ENCODE data around the gene WTIP.
"Not testable (repeated sequence)": the region's sequence is repeated elsewhere in the genome, so short reads cannot be mapped to it uniquely, and the experiment has no call there.

Gene WTIP

GRCh38 chr19:34474233-34474989, 7.1 kb upstream of the WTIP start:
- DNase-seq (ENCODE audit: insufficient read length, low spot score) = no peak
- TF ChIP-seq, protein P1, sequence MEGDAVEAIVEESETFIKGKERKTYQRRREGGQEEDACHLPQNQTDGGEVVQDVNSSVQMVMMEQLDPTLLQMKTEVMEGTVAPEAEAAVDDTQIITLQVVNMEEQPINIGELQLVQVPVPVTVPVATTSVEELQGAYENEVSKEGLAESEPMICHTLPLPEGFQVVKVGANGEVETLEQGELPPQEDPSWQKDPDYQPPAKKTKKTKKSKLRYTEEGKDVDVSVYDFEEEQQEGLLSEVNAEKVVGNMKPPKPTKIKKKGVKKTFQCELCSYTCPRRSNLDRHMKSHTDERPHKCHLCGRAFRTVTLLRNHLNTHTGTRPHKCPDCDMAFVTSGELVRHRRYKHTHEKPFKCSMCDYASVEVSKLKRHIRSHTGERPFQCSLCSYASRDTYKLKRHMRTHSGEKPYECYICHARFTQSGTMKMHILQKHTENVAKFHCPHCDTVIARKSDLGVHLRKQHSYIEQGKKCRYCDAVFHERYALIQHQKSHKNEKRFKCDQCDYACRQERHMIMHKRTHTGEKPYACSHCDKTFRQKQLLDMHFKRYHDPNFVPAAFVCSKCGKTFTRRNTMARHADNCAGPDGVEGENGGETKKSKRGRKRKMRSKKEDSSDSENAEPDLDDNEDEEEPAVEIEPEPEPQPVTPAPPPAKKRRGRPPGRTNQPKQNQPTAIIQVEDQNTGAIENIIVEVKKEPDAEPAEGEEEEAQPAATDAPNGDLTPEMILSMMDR (IDR thresholded peaks at IDR 0.05; ENCODE audit: insufficient read depth, missing control alignments) = no peak
- no peak for FAIRE-seq

DNA sequence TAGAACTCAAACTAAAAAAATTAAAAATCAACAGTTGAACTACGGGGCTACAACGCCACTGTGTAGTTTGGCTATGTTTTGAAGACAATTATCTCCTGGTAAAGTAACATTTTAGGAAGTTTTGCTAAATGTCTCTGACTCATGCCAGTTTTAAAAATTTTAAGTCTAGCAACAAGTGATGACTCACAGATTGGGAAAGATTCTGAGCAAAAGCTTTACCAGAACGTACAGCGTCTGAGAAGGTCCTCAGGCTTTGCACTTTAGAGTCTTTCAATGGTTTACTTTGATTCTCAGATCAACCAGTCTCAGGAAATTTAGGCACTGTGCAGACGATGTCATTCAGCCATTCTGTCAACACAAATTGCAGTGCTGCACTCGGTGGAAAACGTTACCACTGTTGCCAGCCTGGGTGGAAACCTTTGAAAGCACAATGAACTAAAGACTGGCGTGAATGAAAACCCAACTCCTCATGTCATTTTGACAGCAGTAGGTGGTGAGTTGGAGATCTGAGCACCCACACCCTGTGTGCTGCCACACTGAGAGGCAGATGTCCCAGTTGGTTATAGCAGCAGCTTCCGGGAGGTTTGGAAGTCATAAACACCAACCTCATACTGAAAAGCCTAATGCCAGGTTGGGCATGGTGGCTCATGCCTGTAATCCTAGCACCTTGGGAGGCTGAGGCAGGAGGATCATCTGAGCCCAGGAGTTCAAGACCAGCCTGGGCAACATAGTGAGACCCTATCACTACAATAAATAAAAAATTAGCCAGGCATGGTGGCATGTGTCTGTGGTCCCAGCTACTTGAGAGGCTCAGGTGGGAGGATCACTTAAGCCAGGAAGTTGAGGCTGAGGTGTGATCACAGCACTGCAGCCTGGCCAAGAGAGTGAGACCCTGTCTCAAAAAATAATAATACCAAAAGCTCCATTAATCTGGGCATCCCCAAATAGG, 6.3 kb upstream of the WTIP start:
- no peak for FAIRE-seq
- TF ChIP-seq, protein P1 (IDR thresholded peaks at IDR 0.05; ENCODE audit: insufficient read depth, missing control alignments) = no peak

DNA sequence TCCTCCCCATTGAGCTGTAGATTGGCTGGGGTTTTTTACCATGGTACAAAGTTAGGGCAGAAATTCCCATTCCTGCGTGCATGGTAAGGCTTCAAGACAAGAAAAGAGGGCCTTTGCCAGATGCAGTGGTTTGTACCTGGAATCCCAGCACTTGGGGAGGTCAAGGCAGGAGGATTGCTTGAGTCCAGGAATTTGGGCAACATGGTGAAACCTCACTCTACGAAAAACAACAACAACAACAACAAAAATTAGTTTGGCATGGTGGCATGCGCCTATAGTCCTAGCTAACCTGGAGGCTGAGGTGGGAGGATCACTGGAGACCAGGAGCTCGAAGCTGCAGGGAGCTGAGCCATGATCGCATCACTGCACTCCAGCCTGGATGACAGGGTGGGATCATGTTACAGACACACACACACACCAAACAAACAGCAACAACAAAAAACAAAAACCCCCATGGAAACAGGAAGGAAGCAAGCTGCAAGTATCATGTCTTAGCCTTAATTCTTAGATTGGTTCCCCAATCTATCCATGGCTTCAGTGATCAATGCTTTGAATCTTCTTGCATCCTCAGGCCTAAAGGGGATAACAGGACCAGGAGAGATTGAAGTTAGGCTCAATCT, 5.5 kb upstream of the WTIP start:
- FAIRE-seq (no peak), DNase-seq (ENCODE audit: insufficient read length, low spot score) (no peak)
- TF ChIP-seq, protein P1 (IDR thresholded peaks at IDR 0.05; ENCODE audit: insufficient read depth, missing control alignments) = no peak

More for the DNA sequence above, 6.3 kb upstream of the WTIP start:
- no peak for DNase-seq (ENCODE audit: insufficient read length, low spot score)

GRCh38 chr19:34478496-34478895, 3.1 kb upstream of the WTIP start:
- not testable (repeated sequence) for FAIRE-seq; DNase-seq (ENCODE audit: insufficient read length, low spot score)

GRCh38 chr19:34479396-34479795, 2.2 kb upstream of the WTIP start:
- FAIRE-seq (no peak), DNase-seq (ENCODE audit: insufficient read length, low spot score) (no peak)
- TF ChIP-seq, protein P1 (IDR thresholded peaks at IDR 0.05; ENCODE audit: insufficient read depth, missing control alignments) = no peak

GRCh38 chr19:34480491-34480890, 1.1 kb upstream of the WTIP start:
- no peak for FAIRE-seq

More at GRCh38 chr19:34480491-34480890, 1.1 kb upstream of the WTIP start:
- TF ChIP-seq, protein P1 (IDR thresholded peaks at IDR 0.05; ENCODE audit: insufficient read depth, missing control alignments) = no peak
- DNase-seq (ENCODE audit: insufficient read length, low spot score) = no peak

Measured in D721Med (cell line).